ENCODE measurements around the gene NDUFAF2. TPM values are rescaled to one million over a fixed set of nuclear protein-coding genes. Genes with fewer than 3 reads are reported as not detected.

The NDUFAF2 gene
- total RNA-seq, 3 donors from 2014 or later = 12.8 to 29.9 (median 19.5) TPM

GRCh38 chr5:61002611-61003355 is 57.8 kb downstream of the NDUFAF2 start:
- H3K36me3 ChIP-seq (ENCODE audit: low read depth) = no peaks in the 10 kb centered on the region
- no peak for TF ChIP-seq CTCF (IDR thresholded peaks at IDR 0.05)
- no peak overlapping the region for H3K4me3 ChIP-seq
- no peak for DNase-seq
- intact Hi-C loops (cut with DNase I, micrococcal nuclease) = no loop called here
- ATAC-seq = no peak
- no peaks in the 10 kb centered on the region for H3K4me1 ChIP-seq (ENCODE audit: low read depth)
- H3K9me3 ChIP-seq = no peaks in the 10 kb centered on the region

GRCh38 chr5:61004448-61004847 is 59.4 kb downstream of the NDUFAF2 start:
- Histone ChIP-seq H3K4me3 (no peak overlapping the region), H3K36me3 (ENCODE audit: low read depth) (no peaks in the 10 kb centered on the region), H3K4me1 (ENCODE audit: low read depth) (no peaks in the 10 kb centered on the region), H3K9me3 (no peaks in the 10 kb centered on the region)
- TF ChIP-seq CTCF (IDR thresholded peaks at IDR 0.05) = no peak
- DNase-seq = no peak
- ATAC-seq = no peak
- intact Hi-C loops (cut with DNase I, micrococcal nuclease) = no loop called here

DNA sequence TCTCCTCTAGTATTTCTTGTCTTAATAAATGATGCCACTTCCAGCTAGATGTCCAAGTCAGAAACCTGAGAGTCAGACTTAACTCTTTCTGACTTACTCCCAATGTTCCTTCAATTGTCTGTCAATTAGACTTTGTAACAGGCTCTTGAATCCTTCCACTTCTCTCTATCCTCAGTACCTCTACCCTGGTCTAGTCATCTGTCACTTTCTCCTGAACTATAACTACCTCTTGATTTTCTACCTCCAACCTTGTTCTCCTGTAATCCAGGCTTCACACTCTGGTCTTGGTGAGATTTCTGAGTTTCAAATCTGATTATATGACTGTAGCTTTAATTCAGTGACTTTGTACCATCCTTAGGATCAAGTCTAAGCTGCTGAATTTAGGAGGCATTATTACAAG is 64.9 kb downstream of the NDUFAF2 start:
- ATAC-seq (no peak), DNase-seq (no peak)
- no peaks in the 10 kb centered on the region for H3K36me3 ChIP-seq (ENCODE audit: low read depth)
- no peaks in the 10 kb centered on the region for H3K9me3 ChIP-seq
- intact Hi-C loops (cut with DNase I, micrococcal nuclease) = no loop called here
- H3K4me3 ChIP-seq = no peak overlapping the region
- no peak for TF ChIP-seq CTCF (IDR thresholded peaks at IDR 0.05)
- no peaks in the 10 kb centered on the region for H3K4me1 ChIP-seq (ENCODE audit: low read depth)

- intact Hi-C loops (cut with DNase I, micrococcal nuclease) = no loop called here
- H3K9me3 ChIP-seq = no peaks in the 10 kb centered on the region
- no peaks in the 10 kb centered on the region for H3K4me1 ChIP-seq (ENCODE audit: low read depth)
- no peaks in the 10 kb centered on the region for H3K36me3 ChIP-seq (ENCODE audit: low read depth)
- no peak for TF ChIP-seq CTCF (IDR thresholded peaks at IDR 0.05)
- ATAC-seq (peak; percentile 38), DNase-seq (no peak)
- no peak overlapping the region for H3K4me3 ChIP-seq
These were observed 65.8 kb downstream of the NDUFAF2 start for GRCh38 chr5:61010467-61011454.

DNA sequence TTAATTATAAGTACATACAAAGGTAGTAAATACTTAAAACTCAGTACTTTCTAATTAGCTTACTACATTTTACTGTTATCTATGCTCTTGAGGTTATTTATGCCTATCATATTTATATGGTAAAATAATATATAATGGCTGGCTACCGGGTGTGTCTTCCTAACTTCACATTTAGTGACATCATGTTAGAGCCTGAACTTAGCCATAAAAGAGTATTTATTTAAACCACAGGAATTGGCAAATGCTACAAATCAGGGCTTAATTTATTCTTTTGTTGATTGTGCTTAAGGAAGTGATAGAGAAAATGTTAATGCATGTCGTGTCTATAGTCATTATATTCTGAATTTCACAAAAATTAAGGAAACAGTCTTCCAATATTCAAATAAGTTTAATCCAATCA is 73.1 kb downstream of the NDUFAF2 start:
- H3K4me3 ChIP-seq = no peak overlapping the region
- no peaks in the 10 kb centered on the region for H3K36me3 ChIP-seq (ENCODE audit: low read depth)
- H3K4me1 ChIP-seq (ENCODE audit: low read depth) = no peaks in the 10 kb centered on the region
- no peak for TF ChIP-seq CTCF (IDR thresholded peaks at IDR 0.05)
- no peak for ATAC-seq
- H3K9me3 ChIP-seq = no peaks in the 10 kb centered on the region
- DNase-seq = no peak
- intact Hi-C loops (cut with DNase I, micrococcal nuclease) = no loop called here
